SK-N-MC (cell line): Measurements from ENCODE around the gene RSPH3.

ENCODE experiments used
- EZH2 ChIP-seq: fragments of 200-600 bp; sonication (generic); IDR thresholded peaks from one replicate; pipeline ENCODE4 v1.6.1; 2017; ENCODE audit warnings: antibody characterized with exemption
- FOXP2 ChIP-seq: optimal IDR thresholded peaks from 2 replicates; pipeline ENCODE3; 2011; ENCODE audit warnings: mild to moderate bottlenecking, moderate library complexity; ENCODE audit not compliant: insufficient read depth; ENCODE audit errors: extremely low read length, control extremely low read depth

DNA sequence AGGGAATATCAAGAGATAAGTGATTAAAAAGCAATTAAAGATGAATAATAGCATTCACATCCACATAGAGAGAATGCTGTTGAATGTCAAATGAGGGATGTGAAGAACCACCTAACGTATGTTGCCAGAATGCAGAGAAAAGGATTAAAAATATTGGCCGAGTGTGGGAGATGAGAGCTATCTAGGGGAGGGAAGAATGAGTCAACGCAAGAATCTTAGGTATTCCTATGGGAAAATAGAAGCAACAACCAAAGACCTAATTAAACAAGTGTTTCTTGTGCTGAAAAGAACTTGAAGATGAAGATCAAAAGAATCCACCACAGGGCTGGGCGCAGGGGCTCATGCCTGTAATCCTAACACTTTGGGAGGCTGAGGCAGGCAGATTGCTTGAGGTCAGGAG is 12.2 kb upstream of the RSPH3 start:
- TF ChIP-seq EZH2 (no peak), FOXP2 (no peak)
